LHCN-M2 (cell line): ENCODE measurements around the gene SLC7A1. TPM values are rescaled to one million over a fixed set of nuclear protein-coding genes. Genes with fewer than 3 reads are reported as not detected.

Source experiments
- DNase-seq: peaks from one replicate; pipeline ENCODE4 v3.0.0-alpha.2; 2012; ENCODE audit warnings: low read depth
- total RNA-seq: library from RNA; depleted of rRNA; stranded (reverse); fragments of >200 nt; gene quantifications from 2 replicates; pipeline ENCODE4 v1.2.3, GENCODE V29; 2014

SLC7A1 gene
- total RNA-seq, 1 experiment from 2014 or later, result 13.8 TPM

- no peak for DNase-seq
Observed at GRCh38 chr13:29490561-29490885, 105.0 kb downstream of the SLC7A1 start.

- no peak for DNase-seq
Observed at GRCh38 chr13:29489650-29490560, 105.6 kb downstream of the SLC7A1 start.

GRCh38 chr13:29487466-29488454, 107.7 kb downstream of the SLC7A1 start:
- DNase-seq, result no peak

GRCh38 chr13:29486551-29486950, 108.9 kb downstream of the SLC7A1 start:
- DNase-seq, result no peak

GRCh38 chr13:29484796-29485195, 110.7 kb downstream of the SLC7A1 start:
- DNase-seq, result no peak

GRCh38 chr13:29484236-29484635, 111.3 kb downstream of the SLC7A1 start:
- no peak for DNase-seq

GRCh38 chr13:29483623-29484022, 111.9 kb downstream of the SLC7A1 start:
- no peak for DNase-seq

- DNase-seq, result no peak
Observed at GRCh38 chr13:29483211-29483610, 112.3 kb downstream of the SLC7A1 start.

- no peak for DNase-seq
Observed at GRCh38 chr13:29482504-29482903, 113.0 kb downstream of the SLC7A1 start.

GRCh38 chr13:29481603-29482002, 113.9 kb downstream of the SLC7A1 start:
- DNase-seq, result no peak

- no peak for DNase-seq
Observed at GRCh38 chr13:29480893-29481525, 114.5 kb downstream of the SLC7A1 start.

- no peak for DNase-seq
Observed at GRCh38 chr13:29479716-29480492, 115.6 kb downstream of the SLC7A1 start.

GRCh38 chr13:29476046-29476445, 119.4 kb downstream of the SLC7A1 start:
- no peak for DNase-seq

- DNase-seq, result peak; percentile 50
Observed at GRCh38 chr13:29474991-29475390, 120.5 kb downstream of the SLC7A1 start.

GRCh38 chr13:29473166-29473565, 122.3 kb downstream of the SLC7A1 start:
- no peak for DNase-seq

- DNase-seq, result peak; percentile 44
Observed at GRCh38 chr13:29472332-29472961, 123.0 kb downstream of the SLC7A1 start.

- DNase-seq, result no peak
Observed at GRCh38 chr13:29471551-29471950, 123.9 kb downstream of the SLC7A1 start.

- peak; percentile 66 for DNase-seq
Observed at GRCh38 chr13:29465741-29466293, 129.7 kb downstream of the SLC7A1 start.

- DNase-seq, result no peak
Observed at GRCh38 chr13:29464105-29464679, 131.3 kb downstream of the SLC7A1 start.

- DNase-seq, result no peak
Observed at GRCh38 chr13:29459813-29460355, 135.6 kb downstream of the SLC7A1 start.
